Stimulated activated naive CD4-positive, alpha-beta T cell (primary cell): ENCODE results near the gene FN3KRP.

Experiments used
- DNase-seq, 6 experiments: peaks; one replicate each; lab custom pipeline; 2025; lab: John Stamatoyannopoulos, UW

Gene FN3KRP

GRCh38 chr17:82709024-82709675 is 7.4 kb upstream of the FN3KRP start:
- DNase-seq: no peak

GRCh38 chr17:82709676-82710498 is 6.6 kb upstream of the FN3KRP start:
- DNase-seq: no peak

- DNase-seq: no peak
Observed at GRCh38 chr17:82710499-82711232, 5.8 kb upstream of the FN3KRP start.

- no peak for DNase-seq
Observed at GRCh38 chr17:82713071-82713723, 3.3 kb upstream of the FN3KRP start.

- DNase-seq: no peak
Observed at GRCh38 chr17:82718986-82719685, 2.6 kb downstream of the FN3KRP start.

- no peak for DNase-seq
Observed at GRCh38 chr17:82720204-82720603, 3.7 kb downstream of the FN3KRP start.

- DNase-seq: no peak
Observed at GRCh38 chr17:82722341-82723013, 6.0 kb downstream of the FN3KRP start.

GRCh38 chr17:82723169-82723807 is 6.8 kb downstream of the FN3KRP start:
- no peak for DNase-seq

GRCh38 chr17:82726427-82726826 is 9.9 kb downstream of the FN3KRP start:
- no peak for DNase-seq

GRCh38 chr17:82729479-82730260 is 13.2 kb downstream of the FN3KRP start:
- DNase-seq: no peak

- no peak for DNase-seq
Observed at GRCh38 chr17:82732118-82732743, 15.7 kb downstream of the FN3KRP start.

- DNase-seq: peak in 5 of 6 experiments; percentile 25 to 55 (median 32)
Observed at GRCh38 chr17:82734987-82735866, 18.7 kb downstream of the FN3KRP start, which contains the start of gene FN3K. Gene FN3K, plus strand, starts transcription at chr17:82735615. Its CDS starts 22 bp downstream, at chr17:82735637.

GRCh38 chr17:82736511-82737185 is 20.1 kb downstream of the FN3KRP start:
- DNase-seq: no peak

- no peak for DNase-seq
Observed at GRCh38 chr17:82737967-82738877, 21.7 kb downstream of the FN3KRP start.

- no peak for DNase-seq
Observed at GRCh38 chr17:82740906-82741759, 24.6 kb downstream of the FN3KRP start.
